NCI-H1105 (cell line): ENCODE measurements around the gene IGF2BP2.
"Not testable (repeated sequence)": the region's sequence is repeated elsewhere in the genome, so short reads cannot be mapped to it uniquely, and the experiment has no call there.

Experiments used
- DNase-seq: peaks from one replicate; lab custom pipeline; 2025; lab: John Stamatoyannopoulos, UW

The IGF2BP2 gene

DNA sequence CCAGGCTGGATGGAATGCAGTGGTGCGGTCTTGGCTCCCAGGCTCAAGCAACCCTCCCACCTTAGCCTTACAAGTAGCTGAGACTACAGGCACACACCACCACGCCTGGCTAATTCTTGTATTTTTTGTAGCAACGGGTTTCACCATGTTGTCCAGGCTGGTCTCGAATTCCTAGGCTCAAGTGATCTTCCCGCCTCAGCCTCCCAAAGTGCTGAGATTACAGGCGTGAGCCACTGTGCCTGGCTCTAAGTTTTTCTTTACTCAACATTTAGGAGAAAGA is 26.1 kb downstream of the IGF2BP2 start:
- DNase-seq: not testable (repeated sequence)

DNA sequence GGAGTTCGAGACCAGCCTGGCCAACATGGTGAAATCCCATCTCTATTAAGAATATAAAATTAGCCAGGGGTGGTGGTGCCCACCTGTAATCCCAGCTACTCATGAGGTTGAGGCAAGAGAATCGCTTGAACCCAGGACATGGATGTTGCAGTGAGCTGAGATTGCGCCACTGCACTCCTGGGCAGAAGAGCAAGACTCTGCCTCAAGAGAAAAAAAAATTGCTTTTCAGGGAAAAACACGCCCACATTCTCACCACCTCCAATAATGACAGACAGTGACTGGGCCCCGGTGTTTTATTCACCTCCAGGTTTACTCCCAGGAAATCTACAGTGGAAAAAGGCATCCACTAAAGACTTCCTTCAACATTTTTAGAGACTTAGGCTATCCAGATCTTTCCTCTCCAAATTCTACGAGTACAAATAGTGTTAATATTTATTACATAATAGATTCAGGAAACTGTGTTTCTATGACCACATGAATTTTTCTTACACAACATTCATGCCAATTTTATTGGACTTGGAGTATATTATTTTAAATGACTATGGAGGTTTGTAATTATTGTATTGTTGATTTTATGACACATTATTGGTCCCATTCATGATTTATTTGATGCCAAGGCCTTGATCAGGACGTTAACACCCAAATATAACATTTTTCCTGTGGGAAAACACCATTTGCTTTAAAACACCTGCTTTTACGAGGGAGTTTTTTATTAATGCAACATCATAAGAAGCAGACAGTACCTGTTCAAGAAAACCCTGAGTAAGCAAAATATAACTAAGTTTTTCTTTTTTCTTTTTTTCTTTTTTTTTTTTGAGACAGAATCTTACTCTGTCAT is 26.6 kb downstream of the IGF2BP2 start:
- no peak for DNase-seq

DNA sequence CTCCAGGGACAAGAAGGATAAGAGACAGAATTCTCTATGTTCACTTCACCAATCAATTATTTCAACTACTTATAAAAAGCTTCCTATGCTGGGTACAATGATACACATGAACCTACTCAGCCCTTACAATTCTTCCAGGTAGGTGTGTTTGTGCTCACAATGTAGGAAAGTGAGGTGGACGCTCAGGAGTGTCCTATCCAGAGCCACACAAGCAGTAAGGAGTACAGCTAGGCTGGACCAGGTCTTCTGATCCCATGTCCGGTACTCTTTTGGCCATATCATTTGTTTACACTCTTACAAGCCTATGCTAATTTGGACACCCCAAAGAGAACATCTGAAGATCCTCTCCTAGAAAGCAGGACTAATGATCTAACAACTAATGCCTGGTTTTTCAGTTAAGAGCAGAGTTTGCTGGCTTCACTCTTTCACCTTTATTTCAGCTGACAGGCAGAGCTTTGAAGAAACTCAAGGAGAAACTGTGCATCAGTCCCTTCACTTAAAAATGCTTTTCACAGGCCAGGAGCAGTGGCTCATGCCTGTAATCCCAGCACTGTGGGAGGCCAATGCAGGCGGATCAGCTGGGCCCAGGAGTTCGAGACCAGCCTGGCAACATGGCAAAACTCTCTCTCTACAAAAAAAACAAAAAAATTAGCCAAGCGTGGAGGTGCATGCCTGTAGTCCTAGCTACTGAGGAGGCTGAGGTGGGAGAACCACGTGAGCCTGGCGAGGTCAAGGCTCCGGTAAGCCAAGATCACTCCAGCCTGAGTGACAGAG is 27.5 kb downstream of the IGF2BP2 start:
- no peak for DNase-seq

DNA sequence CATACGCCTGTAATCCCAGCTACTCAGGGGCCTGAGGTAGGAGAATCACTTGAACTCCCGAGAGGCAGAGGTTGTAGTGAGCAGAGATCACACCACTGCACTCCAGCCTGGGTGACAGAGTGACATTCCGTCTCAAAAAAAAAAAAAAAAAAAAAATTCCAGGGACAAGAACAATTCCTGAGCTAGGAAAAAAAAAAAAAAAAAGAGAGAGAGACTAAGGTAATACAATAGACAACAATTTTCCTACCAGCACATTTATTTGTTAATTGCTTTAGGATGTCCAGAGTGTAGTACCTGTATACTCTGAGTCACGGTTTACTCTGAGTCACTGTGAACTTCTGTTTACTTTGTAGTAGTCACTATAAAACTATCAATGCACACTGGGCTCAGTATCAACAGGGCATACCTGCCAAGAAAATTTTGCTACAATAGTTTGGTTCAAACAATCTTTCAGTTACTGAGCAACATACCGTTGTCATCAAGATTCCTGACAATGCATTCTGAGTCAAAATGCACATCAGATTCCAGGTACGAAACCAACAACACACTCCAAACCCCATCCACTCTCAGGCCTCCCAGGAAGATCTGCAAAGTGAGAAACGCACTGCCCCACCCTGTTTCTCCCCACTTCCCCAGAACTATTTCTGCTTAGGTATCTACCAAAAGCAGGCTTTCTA is 28.3 kb downstream of the IGF2BP2 start:
- no peak for DNase-seq

DNA sequence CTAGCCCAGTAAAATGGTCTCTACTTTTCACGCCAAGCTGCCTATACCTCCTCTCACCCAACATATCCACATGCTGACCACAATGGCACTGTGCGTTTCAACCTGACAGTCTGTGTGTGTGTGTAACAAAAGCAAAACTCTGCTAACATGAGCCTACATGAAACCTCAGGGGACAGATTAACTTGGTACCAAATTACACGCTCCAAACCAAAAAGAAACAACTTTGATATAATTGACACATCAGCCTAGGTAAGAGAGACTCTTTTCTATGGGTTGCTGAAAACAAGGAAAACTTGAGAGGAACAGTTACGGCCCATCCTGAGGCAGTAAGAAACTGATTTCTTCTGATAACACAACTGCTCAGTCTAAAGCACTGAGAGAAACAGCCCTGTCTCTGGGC is 31.5 kb downstream of the IGF2BP2 start:
- no peak for DNase-seq

DNA sequence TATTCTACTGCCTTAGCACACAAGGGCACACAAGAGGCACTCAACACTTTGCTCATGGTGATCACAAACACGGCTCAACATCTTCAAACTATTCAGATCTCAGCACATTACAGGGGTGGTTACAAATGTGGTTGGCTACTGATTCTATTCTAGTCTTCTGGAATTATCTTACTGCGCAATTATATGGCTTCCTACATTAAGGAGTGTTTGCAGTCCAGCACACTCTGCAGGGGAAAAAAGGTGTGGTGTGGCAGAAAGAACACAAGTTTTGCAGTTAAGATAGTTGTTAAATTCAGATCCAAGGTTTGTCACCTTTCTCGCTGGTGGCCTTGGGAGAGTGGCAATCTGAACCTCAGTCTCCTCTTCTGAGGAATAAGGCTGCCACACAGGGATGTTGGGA is 31.9 kb downstream of the IGF2BP2 start:
- no peak for DNase-seq

DNA sequence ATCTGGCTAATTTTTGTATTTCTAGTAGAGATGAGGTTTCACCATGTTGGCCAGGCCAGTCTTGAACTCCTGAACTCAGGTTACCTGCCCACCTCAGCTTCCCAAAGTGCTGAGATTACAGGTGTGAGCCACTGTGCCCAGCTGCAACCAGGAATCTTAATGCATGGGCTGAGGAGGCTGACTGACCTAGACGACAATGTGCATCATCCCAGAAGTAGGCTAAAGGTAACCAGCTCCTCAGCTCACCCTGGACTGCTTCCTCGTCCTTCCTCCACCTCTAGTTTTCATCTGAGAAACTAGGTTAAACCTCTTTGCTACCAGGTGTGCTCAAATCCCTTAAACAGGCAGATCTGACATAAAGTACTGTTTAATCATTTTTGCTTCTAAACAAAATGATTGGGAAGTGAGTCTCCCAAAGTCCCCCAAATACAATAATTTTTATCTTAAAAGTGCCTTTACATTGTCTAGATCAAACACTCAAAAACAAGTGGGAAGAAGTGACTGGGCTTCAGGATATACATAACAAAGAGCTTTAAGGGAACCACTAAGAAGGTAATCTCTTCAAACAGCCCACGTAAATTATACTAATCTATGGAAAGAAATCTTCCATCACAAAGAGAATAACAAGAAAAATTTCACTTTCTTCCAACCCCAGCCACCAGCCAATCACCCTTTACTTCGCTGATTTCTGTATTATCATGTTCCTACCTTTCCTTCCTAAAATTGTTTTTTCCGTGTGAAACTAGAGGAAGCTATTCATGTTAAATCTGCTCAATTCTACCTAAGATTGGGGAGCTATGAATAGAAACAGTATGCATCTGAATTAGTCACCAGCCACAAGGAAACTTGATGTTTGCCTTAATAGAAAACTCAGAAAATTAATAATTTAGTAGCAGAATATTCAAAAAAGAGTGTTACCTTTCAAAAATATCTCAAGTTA is 34.7 kb downstream of the IGF2BP2 start:
- DNase-seq: no peak

DNA sequence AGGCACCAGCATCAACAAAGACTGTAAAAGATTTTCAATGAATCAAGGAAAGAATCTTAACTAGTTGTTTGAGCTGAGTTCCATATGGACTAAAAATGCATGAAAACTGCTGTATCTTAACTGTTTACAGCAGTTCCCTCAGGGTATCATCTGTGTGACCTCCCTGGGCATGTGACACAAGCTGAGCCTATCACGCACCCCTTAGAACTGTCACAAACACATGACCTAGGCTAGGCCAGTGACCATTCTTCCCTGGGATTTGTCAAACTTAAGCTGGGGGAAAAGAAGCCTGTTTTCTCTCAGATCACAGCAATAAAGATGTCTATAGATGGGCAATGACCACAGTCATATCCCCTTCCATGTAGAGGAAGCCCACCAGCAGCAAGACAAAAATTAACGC is 35.7 kb downstream of the IGF2BP2 start:
- no peak for DNase-seq

DNA sequence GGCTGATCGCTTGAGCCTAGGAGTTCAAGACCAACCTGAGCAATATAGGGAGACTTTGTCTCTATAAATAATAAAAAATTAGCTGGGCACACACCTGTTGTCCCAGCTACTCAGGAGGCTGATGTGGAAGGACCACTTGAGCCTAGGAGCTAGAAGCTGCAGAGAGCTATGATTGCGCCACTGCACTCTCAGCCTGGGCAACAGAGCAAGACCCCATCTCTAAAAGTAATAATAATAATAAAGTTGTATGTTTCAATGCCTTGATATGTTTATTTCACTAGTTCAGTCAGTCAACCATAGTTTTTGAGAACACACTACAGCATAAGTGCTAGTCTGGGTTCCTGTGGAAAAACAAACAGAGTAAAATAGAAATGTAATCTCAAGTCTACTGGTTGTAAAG is 36.5 kb downstream of the IGF2BP2 start:
- no peak for DNase-seq

DNA sequence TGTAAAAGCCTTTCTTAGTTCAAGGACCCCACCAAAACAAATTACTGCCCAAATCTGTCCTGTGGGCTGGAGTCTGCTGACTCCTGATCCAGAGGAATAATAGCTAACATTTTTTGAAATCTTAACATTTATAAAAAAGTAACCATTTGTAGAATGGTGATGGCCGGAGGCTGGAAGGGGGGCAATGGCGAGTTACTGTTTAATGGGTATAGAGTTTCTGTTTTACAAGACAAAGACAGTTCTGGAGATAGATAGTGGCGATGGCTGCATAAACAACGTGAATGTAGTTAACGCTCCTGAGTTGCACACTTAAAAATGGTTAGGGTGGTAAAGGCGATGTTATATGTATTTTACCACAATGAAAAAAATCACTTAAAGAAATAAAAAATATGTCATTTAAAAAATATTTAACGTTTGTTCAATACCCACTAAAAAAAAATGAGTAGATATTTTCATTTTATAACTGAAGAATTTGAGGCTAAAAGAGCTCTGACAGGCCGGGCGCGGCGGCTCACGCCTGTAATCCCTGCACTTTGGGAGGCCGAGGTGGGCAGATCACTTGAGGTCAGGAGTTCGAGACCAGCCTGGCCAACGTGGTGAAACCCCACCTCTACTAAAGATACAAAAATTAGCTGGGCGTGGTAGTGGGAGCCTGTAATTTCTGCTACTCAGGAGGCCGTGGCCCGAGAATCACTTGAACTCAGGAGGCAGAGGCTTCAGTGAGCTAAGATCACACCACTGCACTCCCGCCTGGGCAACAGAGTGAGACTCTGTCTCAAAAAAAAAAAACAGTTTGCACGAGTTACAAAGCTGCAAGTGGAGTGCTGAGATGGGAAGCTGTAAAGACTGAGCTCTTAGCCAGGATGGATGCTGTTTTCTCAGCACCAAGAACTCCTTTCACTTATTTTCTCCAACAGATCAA is 37.6 kb downstream of the IGF2BP2 start:
- no peak for DNase-seq

DNA sequence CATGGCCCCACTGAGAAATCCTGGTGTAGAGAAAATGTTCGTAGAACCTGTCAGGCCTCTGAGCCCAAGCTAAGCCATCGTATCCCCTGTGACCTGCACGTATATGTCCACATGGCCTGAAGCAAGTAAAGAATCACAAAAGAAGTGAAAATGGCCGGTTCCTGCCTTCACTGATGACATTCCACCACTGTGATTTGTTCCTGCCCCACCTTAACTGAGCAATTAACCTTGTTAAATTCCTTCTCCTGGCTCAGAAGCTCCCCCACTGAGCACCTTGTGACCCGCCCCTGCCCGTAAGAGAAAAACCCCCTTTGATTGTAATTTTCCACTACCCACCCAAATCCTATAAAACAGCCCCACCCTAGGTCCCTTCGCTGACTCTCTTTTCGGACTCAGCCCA is 38.6 kb downstream of the IGF2BP2 start:
- DNase-seq: not testable (repeated sequence)

DNA sequence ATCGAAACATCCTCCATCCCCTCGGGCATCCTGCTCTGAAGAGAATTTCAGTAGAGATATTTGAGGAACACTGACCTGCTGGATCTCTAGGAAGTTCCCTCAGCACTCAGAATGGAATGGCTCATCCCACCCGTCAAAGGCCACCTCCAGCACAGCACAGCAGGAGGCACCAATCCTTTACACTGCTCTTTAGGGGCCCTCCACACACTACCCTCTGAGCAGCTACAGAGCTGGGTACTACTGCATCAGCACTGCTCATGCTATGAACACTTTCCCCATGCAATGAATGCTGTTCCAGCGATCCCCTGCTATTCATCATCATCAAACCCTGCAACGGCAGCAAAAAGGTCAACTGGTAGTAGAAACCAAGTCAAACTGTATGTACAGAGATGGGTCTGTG is 40.5 kb downstream of the IGF2BP2 start:
- DNase-seq: no peak

DNA sequence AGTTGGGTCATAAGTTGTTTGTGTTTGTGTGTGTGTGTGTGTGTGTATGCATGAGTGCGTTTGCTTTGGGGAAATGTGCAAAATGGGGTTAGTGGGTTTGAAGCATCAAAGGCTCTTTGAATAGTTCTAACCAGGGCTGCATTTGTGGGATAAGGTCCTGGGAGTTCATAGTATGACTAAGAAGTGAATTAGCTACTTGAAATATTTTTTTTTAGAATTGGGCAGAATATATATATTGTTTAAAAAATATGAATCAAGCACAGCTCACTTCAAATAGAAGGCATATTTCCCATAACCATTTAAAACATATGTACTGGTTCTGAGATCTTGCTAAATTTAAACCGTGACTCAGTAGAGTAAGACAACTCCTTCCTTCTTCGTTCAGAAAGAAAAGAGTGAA is 43.1 kb downstream of the IGF2BP2 start:
- DNase-seq: no peak

DNA sequence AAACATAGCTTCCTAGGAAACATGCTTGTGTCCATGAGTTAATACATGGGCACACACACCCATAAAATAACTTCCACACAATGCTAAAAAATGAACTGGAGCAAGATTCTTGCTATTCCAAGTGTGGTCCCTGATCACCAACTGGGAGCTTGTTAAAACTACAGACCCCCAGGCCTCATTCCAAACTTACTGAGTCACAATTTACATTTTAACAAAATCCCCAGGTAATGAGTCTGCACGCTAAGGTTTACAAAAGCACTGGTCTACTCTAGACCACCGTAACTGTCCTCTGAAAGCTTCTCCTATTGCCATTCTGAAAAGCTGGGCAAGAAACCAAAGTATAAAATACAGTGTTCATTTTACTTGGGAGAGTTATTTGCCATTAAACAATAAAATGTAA is 45.4 kb downstream of the IGF2BP2 start:
- DNase-seq: no peak

DNA sequence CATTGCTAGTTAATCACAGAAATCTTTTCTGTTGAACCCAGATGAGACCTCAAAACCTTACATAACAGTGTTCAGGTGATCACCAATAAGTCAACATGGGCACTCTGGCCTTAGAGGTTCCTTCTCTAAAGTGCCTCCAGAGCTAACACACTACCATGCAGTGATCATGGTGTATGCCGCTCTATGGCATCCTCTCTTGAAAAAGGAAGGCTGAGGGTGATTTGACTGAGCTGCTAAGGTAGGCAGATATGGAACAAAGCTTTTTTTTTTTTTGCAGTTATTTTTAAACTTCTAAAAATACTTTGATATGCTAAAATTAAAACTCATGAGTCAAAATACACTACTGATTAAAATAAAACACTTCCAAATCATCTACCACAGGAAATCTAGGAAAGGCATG is 46.0 kb downstream of the IGF2BP2 start:
- no peak for DNase-seq

DNA sequence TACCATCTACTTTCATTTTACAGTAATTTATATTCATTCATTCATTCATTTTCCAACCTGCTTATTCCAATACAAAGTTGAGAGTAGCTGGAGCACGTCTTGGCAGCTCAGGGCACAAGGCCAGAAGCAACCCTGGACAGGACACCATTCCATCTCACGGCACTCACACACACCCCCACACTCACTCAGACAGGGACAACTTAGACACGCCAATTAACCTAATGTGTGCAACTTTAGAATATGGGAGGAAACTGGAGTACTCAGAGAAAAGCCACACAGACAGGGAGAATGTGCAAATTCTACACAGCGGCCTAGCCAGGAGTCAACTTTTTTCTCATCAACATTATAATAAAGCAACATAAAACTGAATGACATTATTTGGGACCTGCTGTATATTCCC is 46.7 kb downstream of the IGF2BP2 start:
- no peak for DNase-seq

DNA sequence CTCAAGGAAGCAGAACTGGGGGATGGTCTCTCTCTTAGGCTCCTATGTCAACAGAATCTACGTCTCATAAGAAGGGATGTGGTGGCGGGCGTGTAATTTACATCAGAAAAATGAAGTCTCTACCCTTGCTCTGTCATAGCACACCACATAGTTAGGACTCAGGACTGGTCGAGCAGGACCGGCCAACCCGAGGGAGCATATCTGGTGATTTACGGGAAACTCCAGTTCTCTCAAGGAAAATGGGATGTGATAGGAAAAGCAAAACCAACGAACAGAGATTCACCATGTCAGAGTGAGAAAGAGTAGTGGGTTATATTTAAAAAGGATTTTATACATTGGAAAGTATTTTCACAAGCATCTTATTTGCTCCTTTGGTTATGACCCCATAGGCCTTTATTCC is 54.7 kb downstream of the IGF2BP2 start:
- no peak for DNase-seq

DNA sequence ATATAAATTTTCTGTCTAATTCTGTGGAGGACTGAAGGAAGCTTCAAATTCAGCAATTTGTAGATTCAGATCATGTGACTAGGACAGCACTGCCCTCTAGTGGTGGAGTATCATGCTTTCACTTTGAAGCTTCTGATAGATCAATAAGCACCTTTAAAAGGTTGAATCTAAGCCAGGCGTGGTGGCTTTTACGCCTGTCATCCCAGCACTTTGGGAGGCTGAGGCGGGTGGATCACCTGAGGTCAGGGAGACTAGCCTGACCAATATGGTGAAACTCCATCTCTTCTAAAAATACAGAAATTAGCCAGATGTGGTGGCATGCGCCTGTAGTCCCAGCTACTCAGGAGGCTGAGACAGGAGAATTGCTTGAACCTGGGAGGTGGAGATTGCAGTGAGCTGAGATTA is 56.3 kb downstream of the IGF2BP2 start:
- DNase-seq: peak; percentile 80

DNA sequence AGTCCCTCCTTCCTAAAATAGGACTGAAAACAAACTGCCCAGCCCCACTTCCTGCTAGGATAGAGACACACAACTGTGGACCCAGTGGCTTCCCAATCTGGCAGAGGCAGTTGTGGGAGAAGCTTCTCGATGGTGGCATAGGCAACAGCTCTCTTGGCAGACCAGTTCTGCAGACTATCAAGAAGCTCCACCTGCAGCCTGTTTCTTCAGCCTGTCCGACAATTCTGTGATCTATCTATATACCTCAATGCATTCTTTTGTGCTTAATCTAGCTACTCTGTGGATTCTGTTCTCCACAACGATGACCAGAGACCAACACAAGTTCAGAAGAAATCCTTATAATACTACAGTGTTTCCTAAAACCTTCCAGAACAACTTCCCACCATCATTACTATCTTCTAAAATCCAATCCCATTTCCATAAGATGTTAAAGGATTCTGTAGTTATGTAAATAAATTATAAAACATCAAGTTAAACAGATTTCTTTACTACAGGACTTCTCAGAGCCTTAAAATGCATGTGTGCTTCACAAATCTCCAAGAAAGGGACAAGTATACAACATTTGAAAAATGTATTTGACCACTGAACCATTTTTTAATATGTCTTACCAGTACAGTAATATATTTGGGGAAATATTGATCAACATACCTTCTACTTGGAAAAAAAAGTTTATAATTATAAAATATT is 57.7 kb downstream of the IGF2BP2 start:
- DNase-seq: no peak

DNA sequence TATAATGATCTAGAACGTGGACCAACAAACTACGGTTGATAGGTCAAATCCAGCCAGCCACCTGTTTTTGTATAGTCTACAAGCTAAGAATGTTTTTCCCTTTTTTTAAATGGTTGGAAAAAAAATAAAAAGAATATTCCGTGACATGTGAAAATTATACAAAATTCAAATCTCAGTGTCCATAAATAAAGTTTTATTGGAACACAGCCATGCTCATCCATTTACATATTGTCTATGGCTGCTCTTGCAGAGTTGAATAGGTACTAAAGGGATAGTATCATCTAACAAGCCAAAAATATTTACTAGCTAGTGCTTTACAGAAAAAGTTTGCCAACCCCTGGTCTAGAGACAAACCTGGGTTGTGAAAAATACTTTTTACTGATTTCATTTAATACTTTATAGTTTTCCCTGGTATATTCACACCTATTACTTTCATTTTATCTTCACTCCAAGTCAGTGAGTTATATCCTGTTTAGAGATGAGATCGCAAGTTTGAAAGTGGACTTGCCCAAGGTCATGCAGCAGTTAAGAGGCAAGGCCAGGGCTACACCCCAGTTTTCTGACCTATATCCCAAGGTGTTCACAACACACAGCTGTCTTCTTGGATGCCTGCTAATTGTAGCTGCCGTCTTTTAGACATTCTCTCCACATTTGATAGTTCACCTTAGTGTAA is 58.4 kb downstream of the IGF2BP2 start:
- no peak for DNase-seq
